Measurements from ENCODE around the gene RBMXL2. TPM values are rescaled to one million over a fixed set of nuclear protein-coding genes. Genes with fewer than 3 reads are reported as not detected.

RBMXL2 gene
- total RNA-seq, 6 donors from 2014 or later: 0.33 TPM; not detected in 5

- DNase-seq: peak in 1 of 2 donors; percentile 81
- H3K4me1 ChIP-seq: no peaks in the 10 kb centered on the region
- no peak overlapping the region for H3K27ac ChIP-seq
- peaks cover 0 to 4% (median 0%) of the 10 kb centered on the region in 4 donors for H3K9me3 ChIP-seq
- WGBS, 2 donors: 82 to 92% methylated on average over 27 to 110 of the region's 111 CpGs
- TF ChIP-seq POLR2A (IDR thresholded peaks at IDR 0.05) (no peak), EP300 (IDR thresholded peaks at IDR 0.05) (no peak), CTCF (IDR thresholded peaks at IDR 0.05) (no peak), POLR2AphosphoS5 (IDR thresholded peaks at IDR 0.05) (no peak)
- no peaks in the 10 kb centered on the region for H3K27me3 ChIP-seq
- H3K4me3 ChIP-seq: no peak overlapping the region
- no peak for ATAC-seq (ENCODE audit: low FRiP score in 2 of 2)
- no peaks in the 10 kb centered on the region for H3K36me3 ChIP-seq
Observed at GRCh38 chr11:7089328-7090251, 792 bp downstream of the RBMXL2 start.

- H3K27me3 ChIP-seq: no peaks in the 10 kb centered on the region
- H3K4me1 ChIP-seq: no peaks in the 10 kb centered on the region
- TF ChIP-seq POLR2A (IDR thresholded peaks at IDR 0.05): no peak
- no peak for TF ChIP-seq EP300 (IDR thresholded peaks at IDR 0.05)
- TF ChIP-seq CTCF (IDR thresholded peaks at IDR 0.05): peak; percentile 24 to 70 (median 42)
- H3K9me3 ChIP-seq: no peaks in the 10 kb centered on the region
- no peak overlapping the region for H3K27ac ChIP-seq
- H3K36me3 ChIP-seq: no peaks in the 10 kb centered on the region
- WGBS, 2 donors: 2 to 4% methylated on average over 2 of the region's 2 CpGs
- DNase-seq (no peak), ATAC-seq (ENCODE audit: low FRiP score in 2 of 2) (peak in 1 of 2 donors; percentile 81)
- no peak overlapping the region for H3K4me3 ChIP-seq
Observed at GRCh38 chr11:7098235-7098832, 9.5 kb downstream of the RBMXL2 start.

GRCh38 chr11:7115780-7116179 is 27.0 kb downstream of the RBMXL2 start:
- H3K27ac ChIP-seq: no peak overlapping the region
- 31 to 45% methylated on average over 1 of the region's 1 CpG for WGBS, 2 donors
- no peak for ATAC-seq (ENCODE audit: low FRiP score in 2 of 2)
- H3K9me3 ChIP-seq: no peaks in the 10 kb centered on the region
- H3K27me3 ChIP-seq: no peaks in the 10 kb centered on the region
- no peak for DNase-seq
- no peaks in the 10 kb centered on the region for H3K4me1 ChIP-seq
- H3K36me3 ChIP-seq: no peaks in the 10 kb centered on the region
- TF ChIP-seq CTCF (IDR thresholded peaks at IDR 0.05) (no peak), POLR2A (IDR thresholded peaks at IDR 0.05) (no peak), EP300 (IDR thresholded peaks at IDR 0.05) (no peak), POLR2AphosphoS5 (IDR thresholded peaks at IDR 0.05) (no peak)
- H3K4me3 ChIP-seq: no peak overlapping the region

- Histone ChIP-seq H3K4me1 (no peaks in the 10 kb centered on the region), H3K27me3 (no peaks in the 10 kb centered on the region), H3K27ac (no peak overlapping the region), H3K9me3 (no peaks in the 10 kb centered on the region), H3K4me3 (no peak overlapping the region), H3K36me3 (no peaks in the 10 kb centered on the region)
- 91 to 93% methylated on average over 3 of the region's 3 CpGs for WGBS, 2 donors
- no peak for ATAC-seq (ENCODE audit: low FRiP score in 2 of 2)
- TF ChIP-seq POLR2AphosphoS5 (IDR thresholded peaks at IDR 0.05) (no peak), POLR2A (IDR thresholded peaks at IDR 0.05) (no peak), CTCF (IDR thresholded peaks at IDR 0.05) (no peak), EP300 (IDR thresholded peaks at IDR 0.05) (no peak)
- DNase-seq: no peak
Observed at GRCh38 chr11:7116370-7116769, 27.6 kb downstream of the RBMXL2 start.
